HG02852 (cell line): ENCODE data around the gene ATXN10.
"Not testable (repeated sequence)": the region's sequence is repeated elsewhere in the genome, so short reads cannot be mapped to it uniquely, and the experiment has no call there.

ENCODE experiments used
- ATAC-seq: cut with Tn5 transposase; IDR thresholded peaks from one replicate; pipeline ENCODE4 v1.9.1; 2021; ENCODE audit warnings: mild to moderate bottlenecking, moderate library complexity; ENCODE audit not compliant: unreplicated experiment

ATXN10 gene

GRCh38 chr22:45678961-45679912, 7.6 kb downstream of the ATXN10 start:
- no peak for ATAC-seq

GRCh38 chr22:45680932-45681700, 9.5 kb downstream of the ATXN10 start:
- no peak for ATAC-seq

- ATAC-seq, result no peak
These were observed 10.4 kb downstream of the ATXN10 start for GRCh38 chr22:45682064-45682463.

GRCh38 chr22:45682773-45683172, 11.1 kb downstream of the ATXN10 start:
- not testable (repeated sequence) for ATAC-seq

GRCh38 chr22:45683248-45683647, 11.6 kb downstream of the ATXN10 start:
- no peak for ATAC-seq

GRCh38 chr22:45683680-45684079, 12.0 kb downstream of the ATXN10 start:
- ATAC-seq, result no peak

- ATAC-seq, result no peak
These were observed 12.5 kb downstream of the ATXN10 start for GRCh38 chr22:45684169-45684568.

- no peak for ATAC-seq
These were observed 13.3 kb downstream of the ATXN10 start for GRCh38 chr22:45684752-45685574.

- ATAC-seq, result no peak
These were observed 14.4 kb downstream of the ATXN10 start for GRCh38 chr22:45686004-45686403.

- no peak for ATAC-seq
These were observed 15.2 kb downstream of the ATXN10 start for GRCh38 chr22:45686836-45687235.

GRCh38 chr22:45688600-45689080, 17.0 kb downstream of the ATXN10 start:
- no peak for ATAC-seq

GRCh38 chr22:45689211-45689610, 17.6 kb downstream of the ATXN10 start:
- no peak for ATAC-seq

- no peak for ATAC-seq
These were observed 18.4 kb downstream of the ATXN10 start for GRCh38 chr22:45690008-45690407.

- ATAC-seq, result no peak
These were observed 20.9 kb downstream of the ATXN10 start for GRCh38 chr22:45692549-45692948.

- no peak for ATAC-seq
These were observed 22.2 kb downstream of the ATXN10 start for GRCh38 chr22:45693835-45694234.

GRCh38 chr22:45696227-45696626, 24.6 kb downstream of the ATXN10 start:
- ATAC-seq, result no peak

GRCh38 chr22:45698094-45698493, 26.5 kb downstream of the ATXN10 start:
- ATAC-seq, result no peak

- no peak for ATAC-seq
These were observed 31.3 kb downstream of the ATXN10 start for GRCh38 chr22:45702981-45703380.

GRCh38 chr22:45703758-45704157, 32.1 kb downstream of the ATXN10 start:
- ATAC-seq, result no peak

GRCh38 chr22:45704648-45705047, 33.0 kb downstream of the ATXN10 start:
- ATAC-seq, result no peak

- ATAC-seq, result no peak
These were observed 36.0 kb downstream of the ATXN10 start for GRCh38 chr22:45707605-45708004.
